GM19372 (cell line): Measurements from ENCODE around the gene ATP6V0A4.

Source experiments
- ATAC-seq: cut with Tn5 transposase; IDR thresholded peaks from one replicate; pipeline ENCODE4 v1.9.1; 2021; ENCODE audit warnings: mild to moderate bottlenecking, low read depth, moderate library complexity; ENCODE audit not compliant: unreplicated experiment

Gene ATP6V0A4

DNA sequence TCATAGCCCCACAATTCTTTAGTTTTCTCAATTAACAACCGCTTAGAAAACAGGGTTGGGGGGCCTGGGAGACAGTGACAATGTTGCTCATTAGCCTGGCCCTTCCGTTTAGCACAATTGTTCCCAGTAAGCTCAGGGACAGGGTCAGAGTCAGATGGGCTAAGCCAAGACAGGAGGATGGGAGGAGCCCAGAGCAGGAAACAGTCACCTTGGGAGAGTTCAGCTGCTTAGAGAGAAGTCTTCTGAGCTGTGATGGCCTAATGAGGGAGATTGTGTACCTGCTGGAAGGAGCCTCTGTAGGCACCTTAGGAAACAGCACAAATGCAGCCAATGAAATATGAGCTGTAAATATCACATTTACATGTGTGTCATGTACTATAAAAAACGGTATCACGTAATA, 132.7 kb downstream of the ATP6V0A4 start:
- no peak for ATAC-seq

DNA sequence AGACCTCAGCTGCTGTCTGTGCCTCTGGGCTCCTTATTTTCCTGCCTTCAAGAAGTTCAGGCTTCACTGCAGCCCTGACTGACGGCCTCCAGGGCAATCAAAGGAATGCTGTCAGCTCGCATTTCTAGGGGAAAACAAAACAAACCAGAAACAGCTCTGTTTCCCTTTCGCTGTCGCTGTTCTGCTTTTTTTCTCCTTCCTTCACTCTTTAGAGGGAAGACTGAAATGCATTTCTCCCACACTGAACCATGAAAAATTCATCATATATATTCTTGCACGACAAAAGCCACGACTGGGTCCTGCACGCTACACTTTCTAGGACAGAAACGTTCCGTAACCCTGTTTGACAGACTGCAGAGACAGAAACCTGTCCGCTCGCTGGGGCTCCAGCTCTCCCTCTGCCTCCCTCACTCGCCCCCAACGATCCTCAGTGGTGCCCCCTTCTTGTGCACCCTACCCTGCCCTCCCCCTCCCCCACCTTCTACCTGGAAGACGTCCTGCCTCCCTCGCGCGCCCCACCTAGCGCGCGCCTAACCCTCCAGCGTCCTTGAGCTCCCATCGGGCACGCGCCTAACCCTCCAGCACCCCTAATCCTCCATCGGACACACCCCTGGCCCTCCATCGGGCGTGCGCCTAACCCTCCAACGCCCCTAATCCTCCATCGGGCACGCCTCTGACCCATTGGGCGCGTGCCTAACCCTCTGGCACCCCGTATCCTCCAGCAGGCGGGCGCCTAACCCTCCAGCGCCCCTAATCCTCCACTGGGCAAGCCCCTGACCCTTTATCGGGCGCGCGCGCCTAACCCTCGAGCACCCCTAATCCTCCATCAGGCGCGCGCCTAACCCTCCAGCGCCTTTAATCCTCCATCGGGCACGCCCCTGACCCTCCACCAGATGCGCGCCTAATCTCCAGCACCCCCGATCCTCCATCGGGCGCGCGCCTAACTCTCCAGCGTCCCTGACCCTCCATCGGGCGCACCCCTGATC, 134.0 kb downstream of the ATP6V0A4 start:
- ATAC-seq = no peak

DNA sequence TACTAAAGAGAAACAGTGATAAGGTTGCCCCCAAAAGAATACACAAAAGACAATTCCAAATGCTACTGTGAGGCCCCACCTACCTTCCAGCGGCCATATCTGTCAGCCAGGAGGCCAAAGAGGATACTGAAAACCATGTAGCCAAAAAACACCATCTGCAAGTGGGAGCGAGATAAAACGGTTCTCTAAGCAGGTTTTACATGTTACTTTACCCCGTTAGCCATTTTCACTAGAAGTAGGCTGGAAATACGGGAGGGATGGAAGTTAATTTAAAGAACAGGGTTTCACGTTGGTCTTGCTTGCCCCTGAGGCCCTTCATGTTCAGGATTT, 135.0 kb downstream of the ATP6V0A4 start:
- no peak for ATAC-seq

DNA sequence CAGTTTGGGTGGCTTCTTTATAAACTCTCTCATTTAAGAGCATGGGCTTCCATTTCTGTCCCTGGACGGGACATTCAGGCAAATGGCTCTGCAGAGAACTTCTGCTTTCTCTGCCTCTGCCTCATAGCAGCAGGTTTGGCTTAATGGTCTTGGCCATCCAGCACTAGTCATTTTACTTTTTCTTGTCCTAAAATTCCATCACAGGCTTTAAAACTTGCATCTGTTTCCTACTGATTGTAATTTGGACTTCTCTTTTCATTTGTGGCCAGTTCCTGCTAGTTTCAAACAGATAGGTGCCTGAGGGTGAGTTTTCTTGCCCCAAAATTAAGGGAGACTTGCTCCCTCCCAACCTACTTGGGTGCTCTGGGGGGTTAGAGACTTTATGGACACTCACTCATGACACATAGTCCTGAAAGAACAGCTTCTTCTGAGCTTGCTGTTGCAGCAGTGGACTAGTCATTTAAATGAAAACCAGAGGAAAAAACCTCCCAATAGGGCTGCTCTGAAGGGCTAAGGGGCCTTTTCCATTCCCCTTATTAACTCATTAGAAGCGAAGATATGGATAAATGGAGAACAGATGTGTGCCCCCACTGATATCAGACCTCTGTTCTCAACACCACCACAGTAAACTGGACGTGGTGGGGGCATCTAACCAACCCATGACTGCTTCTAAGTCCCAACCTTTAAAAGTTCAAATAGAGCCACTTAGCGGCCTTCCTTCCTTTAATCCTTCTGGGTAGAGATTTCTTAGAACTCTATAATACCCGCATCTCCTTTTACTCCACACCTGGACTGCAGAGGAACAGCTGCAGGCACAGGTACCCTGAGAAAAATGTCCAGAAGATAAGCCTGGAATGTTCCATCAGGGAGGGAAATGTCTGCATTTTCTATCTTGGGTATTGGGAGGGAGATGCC, 135.7 kb downstream of the ATP6V0A4 start:
- no peak for ATAC-seq

DNA sequence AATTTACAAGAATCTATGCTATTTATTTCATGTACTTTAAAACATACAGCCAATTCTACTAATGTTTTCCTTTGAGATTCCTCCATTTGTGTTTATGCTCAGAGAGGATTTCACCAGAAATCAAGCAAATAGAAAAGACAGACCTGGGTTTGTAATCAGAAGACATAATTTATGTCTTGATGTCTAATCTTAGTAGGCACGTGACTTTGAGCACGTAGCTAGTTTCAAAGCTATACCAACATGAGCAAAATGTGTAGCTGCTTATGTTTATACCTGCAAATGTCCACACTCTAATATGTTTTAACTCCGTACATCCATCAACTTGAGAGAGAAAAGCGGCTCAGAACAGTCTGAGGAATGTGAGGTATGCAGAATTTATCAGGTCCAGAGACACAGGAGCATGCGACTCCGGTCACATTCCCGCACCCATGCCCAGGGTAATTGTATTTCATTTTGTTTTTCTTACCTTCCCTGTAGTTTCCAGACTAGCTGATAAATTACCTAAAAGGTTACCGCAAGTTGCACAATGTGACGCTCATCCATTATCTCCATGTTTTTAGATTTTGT, 136.8 kb downstream of the ATP6V0A4 start:
- ATAC-seq = no peak

DNA sequence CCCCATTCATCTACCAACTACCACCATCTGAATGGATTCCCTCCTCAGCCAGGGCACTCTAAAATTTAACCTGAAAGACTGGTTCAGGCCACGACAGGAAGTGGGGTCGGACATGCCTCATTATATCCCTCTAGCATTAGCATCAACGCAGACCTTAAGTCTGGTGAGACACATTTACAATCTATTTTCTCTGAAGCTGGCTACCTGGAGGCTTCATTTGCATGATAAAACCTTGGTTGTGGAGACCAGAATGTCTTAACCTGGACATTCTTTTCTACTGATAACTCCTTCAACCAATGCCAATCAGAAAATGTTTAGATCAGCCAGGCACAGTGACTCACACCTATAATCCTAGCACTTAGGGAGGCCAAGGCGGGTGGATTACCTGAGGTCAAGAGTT, 139.1 kb downstream of the ATP6V0A4 start:
- ATAC-seq = no peak

DNA sequence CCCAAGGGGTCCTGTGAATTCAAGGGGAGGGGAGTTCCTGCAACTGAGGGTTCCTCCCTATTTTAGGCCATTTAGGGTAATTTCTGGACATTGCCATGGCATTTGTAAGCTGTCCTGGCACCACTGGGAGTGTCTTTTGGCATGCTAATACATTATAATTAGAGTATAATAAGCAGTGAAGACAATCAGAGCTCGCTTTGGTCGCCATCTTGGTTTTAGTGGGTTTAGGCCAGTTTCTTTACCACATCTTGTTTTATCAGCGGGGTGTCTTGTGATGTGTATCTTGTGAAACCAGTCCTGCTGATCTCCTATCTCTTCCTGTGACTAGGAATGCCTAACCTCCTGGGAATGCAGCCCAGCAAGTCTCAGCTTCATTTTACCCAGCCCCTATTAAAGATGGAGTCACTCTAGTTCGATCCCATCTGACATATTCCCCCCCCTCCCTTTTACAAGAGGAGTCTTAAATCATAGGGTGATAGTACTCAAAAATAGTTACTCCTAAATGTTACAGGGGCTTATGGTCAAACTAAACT, 140.1 kb downstream of the ATP6V0A4 start:
- ATAC-seq = no peak

DNA sequence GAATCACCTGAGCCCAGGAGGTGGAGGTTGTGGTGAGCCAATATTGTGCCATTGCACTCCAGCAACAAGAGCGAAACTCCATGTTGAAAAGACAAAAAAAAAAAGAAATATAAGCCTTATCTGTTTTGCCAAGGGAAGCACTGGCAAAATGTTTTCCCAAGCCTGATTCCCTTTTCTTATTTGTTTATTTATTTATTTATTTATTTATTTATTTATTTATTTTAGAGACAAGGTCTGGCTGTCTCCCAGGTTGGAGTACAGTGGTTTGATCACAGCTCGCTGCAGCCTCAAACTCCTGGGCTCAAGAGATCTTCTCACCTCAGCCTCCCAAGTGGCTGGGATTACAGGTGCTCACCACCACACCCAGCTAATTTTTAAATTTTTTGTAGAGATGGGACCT, 141.0 kb downstream of the ATP6V0A4 start:
- no peak for ATAC-seq
